Activated CD4-positive, alpha-beta T cell treated with anti-CD3 and anti-CD28 coated beads, Interleukin-2, Interleukin-4, amounts not matched to agents 100 ng/mL and 50 ng/mL, durations not matched to agents 16 hours and 8 hours (primary cell): ENCODE data around the gene CPB1.
A peak's percentile ranks its signal among the peaks of the same experiment; 100 is the strongest.

ENCODE experiments used
- DNase-seq: peaks from one replicate; pipeline ENCODE4 v3.0.0-alpha.2; 2020; ENCODE audit warnings: low spot score

CPB1 gene

GRCh38 chr3:148829926-148830325, 2.3 kb downstream of the CPB1 start:
- DNase-seq, result no peak

- no peak for DNase-seq
Measured at GRCh38 chr3:148833223-148833622, 5.6 kb downstream of the CPB1 start.

GRCh38 chr3:148839805-148840204, 12.2 kb downstream of the CPB1 start:
- DNase-seq, result no peak

- no peak for DNase-seq
Measured at GRCh38 chr3:148840451-148840850, 12.8 kb downstream of the CPB1 start.

GRCh38 chr3:148845756-148846395, 18.3 kb downstream of the CPB1 start:
- no peak for DNase-seq

- no peak for DNase-seq
Measured at GRCh38 chr3:148847351-148847750, 19.7 kb downstream of the CPB1 start.

- no peak for DNase-seq
Measured at GRCh38 chr3:148848410-148848809, 20.8 kb downstream of the CPB1 start.

GRCh38 chr3:148852271-148852992, 24.8 kb downstream of the CPB1 start:
- no peak for DNase-seq

GRCh38 chr3:148853076-148853475, 25.5 kb downstream of the CPB1 start:
- no peak for DNase-seq

- DNase-seq, result no peak
Measured at GRCh38 chr3:148854061-148854460, 26.4 kb downstream of the CPB1 start.

GRCh38 chr3:148856384-148856783, 28.8 kb downstream of the CPB1 start:
- DNase-seq, result no peak

- no peak for DNase-seq
Measured at GRCh38 chr3:148857316-148857715, 29.7 kb downstream of the CPB1 start.

- peak; percentile 31 for DNase-seq
Measured at GRCh38 chr3:148861277-148861869, 33.8 kb downstream of the CPB1 start.

GRCh38 chr3:148863297-148863696, 35.7 kb downstream of the CPB1 start:
- no peak for DNase-seq

GRCh38 chr3:148863814-148864213, 36.2 kb downstream of the CPB1 start:
- no peak for DNase-seq

- no peak for DNase-seq
Measured at GRCh38 chr3:148865049-148865448, 37.4 kb downstream of the CPB1 start, which contains the start of gene CPA3. CPA3 (plus strand) TSS chr3:148865296; CDS start chr3:148865308, 12 bp downstream.

- no peak for DNase-seq
Measured at GRCh38 chr3:148866261-148866660, 38.6 kb downstream of the CPB1 start.

- no peak for DNase-seq
Measured at GRCh38 chr3:148873270-148873927, 45.8 kb downstream of the CPB1 start.

GRCh38 chr3:148873977-148874376, 46.4 kb downstream of the CPB1 start:
- no peak for DNase-seq

GRCh38 chr3:148878095-148878494, 50.5 kb downstream of the CPB1 start:
- no peak for DNase-seq

GRCh38 chr3:148879256-148879655, 51.6 kb downstream of the CPB1 start:
- no peak for DNase-seq

- no peak for DNase-seq
Measured at GRCh38 chr3:148880681-148881080, 53.1 kb downstream of the CPB1 start.

GRCh38 chr3:148881286-148881685, 53.7 kb downstream of the CPB1 start:
- no peak for DNase-seq
